B cell (primary cell): ENCODE measurements around the gene CTRB2. TPM values are rescaled to one million over a fixed set of nuclear protein-coding genes. Genes with fewer than 3 reads are reported as not detected.

Experiments used
- ATAC-seq: fragments of 200-7000 bp; cut with Tn5 transposase; one replicate; pipeline ENCODE4 v1.10.0; 2021; ENCODE audit warnings: low read depth, mild to moderate bottlenecking, moderate number of reproducible peaks, moderate library complexity
- CTCF ChIA-PET: fragments of 350-600 bp; sonication (Branson Sonifier 250); formaldehyde crosslinking; loops from one replicate; lab custom pipeline; 2021; ENCODE audit warnings: antibody characterized with exemption, inconsistent platforms; lab: Charles Lee
- POLR2A ChIA-PET: fragments of 350-600 bp; sonication (Branson Sonifier 250); formaldehyde crosslinking; loops from one replicate; lab custom pipeline; 2021; ENCODE audit warnings: antibody characterized with exemption; lab: Charles Lee
- DNase-seq: peaks from one replicate; pipeline ENCODE4 v3.0.0; 2013
- H2AFZ ChIP-seq: 2 replicates; pipeline ENCODE4 v1.6.1; 2012; ENCODE audit warnings: mild to moderate bottlenecking, low read depth, low read length; ENCODE audit not compliant: insufficient read depth, poor library complexity, severe bottlenecking
- H3K27ac ChIP-seq, 2 donors: 1 replicate in 1 of 2; 2 replicates in 1 of 2; pipeline ENCODE4 v1.5.1; 2012 to 2013; ENCODE audit warnings: low read length in 2 of 2, mild to moderate bottlenecking in 2 of 2, moderate library complexity in 1 of 2
- H3K27me3 ChIP-seq, 4 experiments: fragments of 200-600 bp in 1 of 4; sonication (generic) in 1 of 4; replicated peaks in 1 of 4; 1 replicate in 2 of 4; 2 replicates in 2 of 4; pipeline versions ENCODE4 v1.6.1 to v1.7.0; 2013 to 2016; ENCODE audit warnings: low read length in 3 of 4, mild to moderate bottlenecking in 2 of 4, mixed read lengths in 1 of 4, moderate library complexity in 1 of 4; ENCODE audit not compliant: insufficient read depth in 4 of 4, control insufficient read depth in 3 of 4; ENCODE audit errors: control extremely low read depth in 1 of 4
- H3K36me3 ChIP-seq, 2 experiments: replicated peaks in 1 of 2; 1 replicate in 1 of 2; 2 replicates in 1 of 2; pipeline versions ENCODE4 v1.6.1 to v1.7.1; 2013; ENCODE audit warnings: low read length in 1 of 2; ENCODE audit not compliant: insufficient read depth in 2 of 2, control insufficient read depth in 1 of 2; ENCODE audit errors: control extremely low read depth in 1 of 2, extremely low read depth in 1 of 2
- H3K4me1 ChIP-seq, 2 donors: fragments of 200-600 bp in 1 of 2; sonication (generic) in 1 of 2; 1 replicate in 1 of 2; 2 replicates in 1 of 2; pipeline versions ENCODE4 v1.5.1 to v1.6.1; 2013 to 2017; ENCODE audit warnings: low read length in 2 of 2; ENCODE audit not compliant: control insufficient read depth in 2 of 2, insufficient read depth in 2 of 2
- H3K4me2 ChIP-seq: replicated peaks from 2 replicates; pipeline ENCODE3; 2012; ENCODE audit warnings: mild to moderate bottlenecking, low read depth, low read length; ENCODE audit not compliant: poor library complexity, severe bottlenecking
- H3K4me3 ChIP-seq, 5 experiments: fragments of 200-600 bp in 1 of 5; sonication (generic) in 1 of 5; 1 replicate in 3 of 5; 2 replicates in 2 of 5; pipeline versions ENCODE4 v1.5.1 to v1.7.0; 2011 to 2016; ENCODE audit warnings: low read length in 4 of 5, mild to moderate bottlenecking in 4 of 5, low read depth in 2 of 5, control low read depth in 1 of 5, moderate library complexity in 1 of 5; ENCODE audit not compliant: insufficient read depth in 1 of 5; ENCODE audit errors: control extremely low read depth in 1 of 5, extremely low read depth in 1 of 5
- H3K79me2 ChIP-seq: fragments of 200-600 bp; sonication (generic); one replicate; pipeline ENCODE4 v1.6.0; 2016; ENCODE audit warnings: low read length; ENCODE audit not compliant: control insufficient read depth, insufficient read depth
- H3K9ac ChIP-seq: fragments of 200-600 bp; sonication (generic); 2 replicates; pipeline ENCODE4 v1.6.1; 2017; ENCODE audit warnings: mild to moderate bottlenecking, low read length, moderate library complexity
- H3K9me3 ChIP-seq, 3 donors: one replicate each; pipeline versions ENCODE4 v1.6.1 to v1.7.1; 2013; ENCODE audit warnings: low read length in 2 of 3; ENCODE audit not compliant: control insufficient read depth in 2 of 3, insufficient read depth in 1 of 3; ENCODE audit errors: control extremely low read depth in 1 of 3
- H4K20me1 ChIP-seq: 2 replicates; pipeline ENCODE4 v1.6.0; 2012; ENCODE audit warnings: mild to moderate bottlenecking, low read length; ENCODE audit not compliant: insufficient read depth, control insufficient read depth, poor library complexity, severe bottlenecking
- H3K27ac Mint-ChIP-seq: one replicate; pipeline ENCODE4 v1.8.0; 2021; ENCODE audit warnings: mixed read lengths
- H3K27me3 Mint-ChIP-seq: one replicate; pipeline ENCODE4 v1.8.0; 2021; ENCODE audit warnings: mixed read lengths
- H3K4me1 Mint-ChIP-seq: one replicate; pipeline ENCODE4 v1.8.0; 2021; ENCODE audit warnings: mixed read lengths
- H3K4me3 Mint-ChIP-seq: one replicate; pipeline ENCODE4 v1.8.0; 2021; ENCODE audit warnings: mixed read lengths
- H3K9me3 Mint-ChIP-seq: one replicate; pipeline ENCODE4 v1.8.0; 2022; ENCODE audit warnings: mixed read lengths; ENCODE audit not compliant: insufficient read depth
- CTCF ChIP-seq: fragments of 200-600 bp; IDR thresholded peaks from one replicate; pipeline ENCODE4 v1.8.0; 2022; ENCODE audit warnings: antibody characterized with exemption, mild to moderate bottlenecking
- EZH2 ChIP-seq: IDR thresholded peaks from 2 replicates; pipeline ENCODE4 v1.6.1; 2012; ENCODE audit warnings: borderline replicate concordance, low read depth, mild to moderate bottlenecking, moderate library complexity, low read length; ENCODE audit not compliant: insufficient read depth, poor library complexity, severe bottlenecking
- WGBS: methylation state at CpG from one replicate; pipeline ENCODE4 v1.1.5; 2013; ENCODE audit warnings: missing lambda C conversion rate; ENCODE audit not compliant: insufficient coverage; 5-methylcytosine and 5-hydroxymethylcytosine counted together
- intact Hi-C: fragments of 100-400 bp; cut with micrococcal nuclease; formaldehyde crosslinking; loops from one replicate; pipeline ENCODE4 v1.10.0; 2022
- polyA plus RNA-seq: library from polyadenylated mRNA; depleted of rRNA; stranded (reverse); fragments of >200 nt; gene quantifications from 2 replicates; pipeline ENCODE4 v1.2.3, GENCODE V29; 2012
- total RNA-seq, 2 donors: library from RNA; stranded (reverse); fragments of 120-200 nt in 1 of 2; gene quantifications; 1 replicate in 1 of 2; 2 replicates in 1 of 2; pipeline versions ENCODE4 v1.2.3 to v1.2.4, GENCODE V29; 2013 to 2022

CTRB2 gene
- total and polyA plus RNA-seq, 2 donors (not counting 1 experiment from before 2014, with no cell fraction given) = not detected

- Mint-ChIP-seq H3K27me3 (peaks cover 4% of the 10 kb centered on the region), H3K27ac (no peak overlapping the region), H3K4me3 (no peak overlapping the region), H3K4me1 (no peaks in the 10 kb centered on the region), H3K9me3 (peaks cover 37% of the 10 kb centered on the region)
- H3K36me3 ChIP-seq = peaks cover 6 to 10% of the 10 kb centered on the region in 2 experiments
- H3K9ac ChIP-seq = no peak overlapping the region
- DNase-seq (no peak), ATAC-seq (no peak)
- H4K20me1 ChIP-seq = no peaks in the 10 kb centered on the region
- H3K27me3 ChIP-seq = peaks cover 0 to 4% (median 0%) of the 10 kb centered on the region in 4 experiments
- WGBS = 96% methylated on average over 3 of the region's 3 CpGs
- H3K27ac ChIP-seq = no peak overlapping the region
- peaks cover 12 to 57% (median 56%) of the 10 kb centered on the region in 3 donors for H3K9me3 ChIP-seq
- H3K4me2 ChIP-seq = no peak overlapping the region
- no peak overlapping the region for H2AFZ ChIP-seq
- H3K4me3 ChIP-seq = no peak overlapping the region
- H3K4me1 ChIP-seq = no peaks in the 10 kb centered on the region
- intact Hi-C loops = no loop called here
- ChIA-PET POLR2A (no interaction called here), CTCF (no interaction called here)
- TF ChIP-seq CTCF = no peak
- no peaks in the 10 kb centered on the region for H3K79me2 ChIP-seq
Observed at GRCh38 chr16:75175074-75175473, 31.9 kb downstream of the CTRB2 start.

GRCh38 chr16:75172578-75172977 is 34.4 kb downstream of the CTRB2 start:
- Histone ChIP-seq H3K4me2 (no peak overlapping the region), H3K4me3 (no peak overlapping the region), H3K27me3 (peaks cover 0 to 4% (median 0%) of the 10 kb centered on the region in 4 experiments), H3K9me3 (peaks cover 19 to 80% (median 58%) of the 10 kb centered on the region in 3 donors), H4K20me1 (no peaks in the 10 kb centered on the region), H3K27ac (no peak overlapping the region), H2AFZ (no peak overlapping the region), H3K79me2 (peaks cover under 1% of the 10 kb centered on the region), H3K36me3 (peaks cover 17 to 34% of the 10 kb centered on the region in 2 experiments), H3K4me1 (no peaks in the 10 kb centered on the region), H3K9ac (no peak overlapping the region)
- Mint-ChIP-seq H3K27ac (no peak overlapping the region), H3K9me3 (peaks cover 46% of the 10 kb centered on the region), H3K27me3 (no peaks in the 10 kb centered on the region), H3K4me1 (no peaks in the 10 kb centered on the region), H3K4me3 (no peak overlapping the region)
- intact Hi-C loops = no loop called here
- no peak for TF ChIP-seq EZH2
- CTCF ChIA-PET = interaction anchor here (1.5 kb wide), 1 partner anchor 26 kb away, joined by 5 read pairs; no protein-coding TSS in a partner anchor
- no peak for ATAC-seq
- 100% methylated on average over 2 of the region's 4 CpGs for WGBS
- DNase-seq = no peak
- POLR2A ChIA-PET = no interaction called here
